Myocyte (in vitro differentiated cells): ENCODE results near the gene MTARC2. TPM values are rescaled to one million over a fixed set of nuclear protein-coding genes. Genes with fewer than 3 reads are reported as not detected.

ENCODE experiments used
- DNase-seq: peaks from one replicate; pipeline ENCODE4 v3.0.0-alpha.2; 2012; ENCODE audit warnings: low read depth
- total RNA-seq: library from RNA; depleted of rRNA; stranded (reverse); fragments of >200 nt; gene quantifications from 2 replicates; pipeline ENCODE4 v1.2.3, GENCODE V29; 2014

MTARC2 gene
- total RNA-seq, 1 donor from 2014 or later, result 2.2 TPM

- DNase-seq, result no peak
Observed at GRCh38 chr1:220768126-220768601, 20.0 kb downstream of the MTARC2 start.

GRCh38 chr1:220769205-220769604 is 21.1 kb downstream of the MTARC2 start:
- no peak for DNase-seq

- no peak for DNase-seq
Observed at GRCh38 chr1:220770245-220770913, 22.3 kb downstream of the MTARC2 start.

GRCh38 chr1:220772846-220773245 is 24.7 kb downstream of the MTARC2 start:
- DNase-seq, result no peak

GRCh38 chr1:220775240-220775853 is 27.2 kb downstream of the MTARC2 start:
- peak; percentile 38 for DNase-seq

- DNase-seq, result no peak
Observed at GRCh38 chr1:220776254-220776653, 28.1 kb downstream of the MTARC2 start.

GRCh38 chr1:220776720-220777326 is 28.7 kb downstream of the MTARC2 start:
- DNase-seq, result peak; percentile 75

- no peak for DNase-seq
Observed at GRCh38 chr1:220783453-220783852, 35.3 kb downstream of the MTARC2 start.

- no peak for DNase-seq
Observed at GRCh38 chr1:220784751-220785150, 36.6 kb downstream of the MTARC2 start.

- DNase-seq, result no peak
Observed at GRCh38 chr1:220785166-220786056, 37.3 kb downstream of the MTARC2 start.

- no peak for DNase-seq
Observed at GRCh38 chr1:220786057-220786336, 37.9 kb downstream of the MTARC2 start.

- DNase-seq, result peak; percentile 55
Observed at GRCh38 chr1:220786337-220787068, 38.4 kb downstream of the MTARC2 start, which contains the start of gene MTARC1. TSS of gene MTARC1 (plus strand) at chr1:220786913. CDS start at chr1:220786945, 32 bp downstream.

GRCh38 chr1:220787069-220787619 is 39.0 kb downstream of the MTARC2 start:
- DNase-seq, result no peak

GRCh38 chr1:220788900-220789299 is 40.8 kb downstream of the MTARC2 start:
- no peak for DNase-seq

GRCh38 chr1:220789532-220790147 is 41.5 kb downstream of the MTARC2 start:
- no peak for DNase-seq

- no peak for DNase-seq
Observed at GRCh38 chr1:220791285-220791684, 43.2 kb downstream of the MTARC2 start.

- no peak for DNase-seq
Observed at GRCh38 chr1:220791956-220792355, 43.8 kb downstream of the MTARC2 start.

GRCh38 chr1:220796530-220796929 is 48.4 kb downstream of the MTARC2 start:
- no peak for DNase-seq

GRCh38 chr1:220797044-220797443 is 48.9 kb downstream of the MTARC2 start:
- no peak for DNase-seq

GRCh38 chr1:220797553-220797952 is 49.4 kb downstream of the MTARC2 start:
- DNase-seq, result peak; percentile 71
